GM19463 (cell line): ENCODE data around the gene INPP5A.

Experiments
- ATAC-seq: cut with Tn5 transposase; IDR thresholded peaks from one replicate; pipeline ENCODE4 v1.9.1; 2021; ENCODE audit warnings: mild to moderate bottlenecking, moderate library complexity; ENCODE audit not compliant: unreplicated experiment

INPP5A gene

DNA sequence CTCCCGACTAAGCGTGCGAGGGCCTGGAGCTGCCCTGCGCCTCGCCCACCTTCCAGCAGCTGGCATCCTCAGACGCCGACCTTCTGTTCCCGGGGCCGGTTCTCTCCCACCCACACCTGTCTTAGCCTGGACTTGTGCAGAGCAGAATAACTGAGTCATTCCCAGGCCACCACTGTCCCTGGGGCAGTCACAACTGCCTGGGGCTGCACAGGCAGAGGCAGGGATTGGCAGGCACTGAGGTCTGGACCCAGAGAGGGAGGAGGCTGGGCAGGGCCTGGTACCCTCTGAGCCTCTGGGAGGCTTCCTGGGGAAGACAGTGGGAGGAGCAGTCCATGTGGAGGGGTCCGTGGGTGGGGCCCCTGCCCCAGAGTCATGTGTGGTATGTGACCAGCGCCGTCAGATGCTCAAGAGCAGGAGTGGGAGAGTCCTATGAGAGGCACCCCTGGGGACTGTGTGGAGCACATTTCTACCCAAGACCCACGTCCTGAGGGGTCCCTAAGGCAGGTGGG, 174.1 kb downstream of the INPP5A start:
- no peak for ATAC-seq

- no peak for ATAC-seq
Observed at GRCh38 chr10:132712291-132712690, 174.7 kb downstream of the INPP5A start.

DNA sequence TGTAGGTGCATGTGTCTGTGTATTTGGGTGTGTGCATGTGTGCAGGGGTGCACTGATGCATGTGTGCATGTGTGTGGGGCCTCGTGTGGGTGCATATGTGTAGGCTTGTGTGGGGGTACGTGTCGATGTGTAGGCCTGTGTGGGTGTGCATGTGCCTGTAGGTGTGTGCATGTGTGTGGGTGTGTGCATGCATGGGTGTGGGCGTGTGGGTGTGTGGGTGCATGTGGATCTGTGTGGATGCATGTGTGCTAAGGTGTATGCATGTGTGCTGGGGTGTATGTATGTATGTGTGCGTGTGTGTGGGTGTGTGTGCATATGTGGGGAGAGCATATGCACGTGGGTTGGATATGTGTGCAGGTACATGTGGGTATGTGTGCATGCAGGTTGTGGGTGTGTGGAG, 175.2 kb downstream of the INPP5A start:
- ATAC-seq = no peak

DNA sequence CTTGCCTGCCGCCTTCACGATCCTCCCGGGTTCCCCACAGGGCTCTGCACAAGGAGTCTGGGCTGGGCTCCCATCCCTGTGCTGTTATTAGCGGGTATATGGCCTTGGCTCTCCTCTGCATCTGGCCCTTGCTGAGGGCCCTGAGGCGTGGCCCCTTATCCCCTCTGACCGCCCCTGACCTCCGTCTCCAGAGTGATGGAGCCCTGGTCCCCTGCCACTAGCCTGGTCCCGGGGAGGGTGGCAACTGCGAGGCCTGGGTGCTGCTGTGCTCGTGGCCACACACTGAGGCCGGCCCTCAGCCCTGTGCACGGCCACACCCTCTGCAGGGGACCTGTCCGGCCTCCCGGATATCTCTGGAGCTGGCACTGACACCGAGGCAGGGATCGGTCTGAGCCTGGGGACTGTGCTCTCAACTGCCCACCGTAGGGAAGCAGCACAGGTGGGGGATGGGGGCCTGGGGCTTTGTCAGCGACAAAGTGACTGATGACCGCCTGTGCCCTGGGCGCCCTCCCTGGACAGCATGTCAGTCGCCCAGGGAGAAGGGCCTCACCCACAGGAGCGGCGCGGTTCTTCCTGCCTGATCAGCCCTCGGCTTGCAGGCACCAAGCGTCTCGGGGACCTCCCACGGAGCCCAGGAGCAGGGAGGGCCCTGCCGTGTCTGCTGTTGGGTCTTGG, 176.0 kb downstream of the INPP5A start:
- no peak for ATAC-seq

GRCh38 chr10:132714096-132714985, 176.8 kb downstream of the INPP5A start:
- no peak for ATAC-seq

DNA sequence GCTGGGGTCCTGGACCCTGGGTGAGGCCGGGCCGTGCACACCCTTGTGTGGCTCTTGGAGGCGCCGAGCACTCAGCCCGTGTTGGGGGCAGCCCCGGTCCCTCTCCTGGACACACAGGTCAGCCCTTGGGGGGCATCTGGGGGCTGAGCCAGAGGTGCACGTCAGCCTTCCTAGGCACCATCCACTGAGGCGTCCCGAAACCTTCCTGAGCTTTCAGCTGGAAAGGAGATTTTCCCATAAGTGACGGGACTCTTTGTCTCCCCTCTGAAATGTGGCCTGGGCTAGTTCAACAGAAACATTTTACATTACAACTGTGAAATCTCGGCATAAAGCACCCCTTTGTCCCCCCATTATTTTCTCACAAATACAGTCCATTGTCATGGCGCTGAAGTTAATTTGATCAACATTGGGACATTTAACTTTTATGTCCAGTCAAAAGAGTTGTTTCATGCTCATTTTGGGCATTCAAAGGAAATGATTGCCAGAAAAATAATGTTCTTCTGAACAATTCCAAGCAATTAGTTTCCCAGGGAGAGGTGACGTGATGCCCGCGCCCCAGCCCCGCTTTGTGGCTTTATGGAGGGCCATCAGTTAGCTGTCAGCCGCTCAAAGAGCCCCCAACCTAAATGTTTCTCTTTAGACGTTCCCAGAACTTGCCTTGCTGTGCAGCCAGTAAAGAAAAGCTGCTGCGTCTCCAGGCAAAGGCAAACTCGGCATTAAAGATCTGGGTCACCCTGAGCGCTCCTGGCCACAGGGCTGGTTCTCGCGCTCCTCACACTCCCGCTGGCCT, 177.6 kb downstream of the INPP5A start:
- ATAC-seq = no peak

GRCh38 chr10:132715776-132716680, 178.4 kb downstream of the INPP5A start:
- no peak for ATAC-seq

DNA sequence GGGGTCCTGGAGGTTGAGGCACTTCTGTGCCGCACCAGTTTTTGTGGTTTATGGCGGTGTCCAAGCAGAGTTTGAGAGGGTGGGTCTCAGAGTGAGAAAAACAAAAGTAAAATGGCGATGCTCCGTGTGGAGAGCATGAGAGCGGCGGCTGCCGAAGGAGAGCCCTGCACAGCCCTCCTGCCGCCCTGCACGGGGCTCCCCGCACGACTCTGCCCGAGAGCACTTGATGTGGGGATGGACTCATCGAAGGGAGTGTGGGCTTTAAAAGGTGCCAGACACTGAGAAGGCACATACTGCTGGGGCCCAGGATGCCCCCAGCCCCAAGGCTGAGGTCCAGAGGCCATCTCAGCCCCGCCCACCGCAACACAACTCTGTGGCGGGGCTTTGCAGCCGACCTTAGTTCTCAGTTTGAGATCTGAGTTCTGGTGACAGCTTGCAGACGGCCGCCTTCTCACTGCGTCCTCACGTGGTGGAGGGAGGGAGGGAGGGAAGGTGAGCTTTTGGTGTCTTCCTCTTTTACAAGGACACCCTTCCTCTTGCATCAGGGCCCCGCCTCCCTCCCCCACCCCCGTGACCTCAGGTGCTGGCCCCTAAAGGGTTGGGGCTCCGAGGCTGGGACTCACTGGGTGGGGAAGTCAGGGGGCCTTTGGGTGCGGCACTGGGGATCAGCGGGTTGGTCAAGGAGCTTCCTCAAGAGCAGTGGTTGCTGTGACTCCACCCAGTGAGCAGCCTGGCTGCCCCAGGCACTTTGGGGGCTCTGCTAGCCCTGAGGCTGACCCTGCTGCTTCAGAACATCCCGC, 179.3 kb downstream of the INPP5A start:
- no peak for ATAC-seq

DNA sequence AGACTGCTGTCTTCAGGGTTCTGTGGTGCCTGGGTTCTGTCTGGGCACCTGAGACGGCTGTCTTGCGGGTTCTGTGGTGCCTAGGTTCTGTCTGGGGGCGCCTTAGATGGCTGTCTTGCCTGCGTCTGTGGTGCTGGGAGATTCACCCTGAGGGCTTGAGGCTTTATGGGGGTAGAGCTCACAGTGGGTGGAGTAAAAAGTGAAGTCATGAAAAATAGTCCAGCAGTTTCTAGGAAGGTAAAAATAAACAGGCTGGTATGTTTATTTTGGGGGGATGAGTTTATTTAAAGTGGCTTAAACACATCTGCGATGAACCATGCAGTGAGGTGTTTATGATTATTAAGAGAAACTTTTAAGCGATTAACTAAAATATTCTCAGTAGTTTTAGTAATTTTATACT, 184.1 kb downstream of the INPP5A start:
- no peak for ATAC-seq

GRCh38 chr10:132722394-132723329, 185.1 kb downstream of the INPP5A start:
- ATAC-seq = no peak

GRCh38 chr10:132723330-132723970, 185.9 kb downstream of the INPP5A start:
- ATAC-seq = no peak

DNA sequence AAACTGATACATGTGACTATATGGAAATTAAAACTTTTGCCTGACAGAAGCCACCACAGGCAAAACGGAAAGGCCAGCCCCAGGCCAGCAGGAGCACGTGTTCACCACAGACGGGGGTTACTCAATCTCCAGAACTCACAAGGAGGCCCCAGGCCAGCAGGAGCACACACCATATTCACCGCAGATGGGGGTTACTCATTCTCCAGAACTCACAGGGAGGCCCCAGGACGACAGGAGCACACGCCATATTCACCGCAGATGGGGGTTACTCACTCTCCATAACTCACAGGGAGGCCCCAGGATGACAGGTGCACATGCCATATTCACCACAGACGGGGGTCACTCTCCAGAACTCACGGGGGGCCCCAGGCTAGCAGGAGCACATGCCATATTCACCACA, 186.9 kb downstream of the INPP5A start:
- no peak for ATAC-seq

- ATAC-seq = no peak
Observed at GRCh38 chr10:132725202-132725601, 187.6 kb downstream of the INPP5A start.

GRCh38 chr10:132726194-132726593, 188.6 kb downstream of the INPP5A start:
- no peak for ATAC-seq

DNA sequence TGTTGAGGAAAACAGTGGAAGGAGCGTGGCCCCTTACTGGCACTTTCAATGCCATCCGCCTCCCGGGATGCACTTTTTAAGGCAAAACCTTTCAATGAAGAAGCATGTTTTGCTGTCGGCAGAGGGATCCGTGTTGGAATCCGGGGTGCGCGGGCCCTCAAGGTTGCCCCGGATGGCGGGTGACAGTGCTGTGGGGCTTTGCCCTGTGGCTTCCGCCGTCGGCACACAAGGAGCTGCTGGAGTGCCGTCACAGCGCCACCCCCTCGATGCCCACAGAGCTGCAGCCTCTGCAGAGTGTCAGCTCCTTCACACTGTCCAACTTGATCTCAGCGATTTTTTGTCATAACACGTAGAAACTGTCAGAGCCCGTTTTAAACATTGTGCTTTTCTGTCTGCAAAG, 189.4 kb downstream of the INPP5A start:
- no peak for ATAC-seq

- no peak for ATAC-seq
Observed at GRCh38 chr10:132727411-132727810, 189.8 kb downstream of the INPP5A start.

GRCh38 chr10:132728321-132728720, 190.7 kb downstream of the INPP5A start:
- ATAC-seq = no peak

DNA sequence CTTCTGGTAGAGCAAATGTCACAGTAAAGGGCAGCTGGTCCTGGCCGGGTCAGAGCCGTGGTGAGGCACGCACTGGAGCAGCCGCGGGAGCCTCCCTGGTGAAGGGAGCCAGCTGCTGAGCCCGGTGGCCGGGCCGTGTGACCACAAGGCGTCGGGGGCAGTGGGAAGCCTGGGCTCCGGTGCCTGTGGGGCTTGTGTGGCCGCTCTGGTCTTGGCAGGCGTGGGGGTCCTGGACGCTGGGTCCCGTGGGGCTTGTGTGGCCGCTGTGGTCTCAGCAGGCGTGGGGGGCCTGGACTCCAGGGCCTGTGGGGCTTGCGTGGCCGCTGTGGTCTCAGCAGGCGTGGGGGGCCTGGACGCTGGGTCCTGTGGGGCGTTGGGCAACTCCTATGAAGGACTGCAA, 191.2 kb downstream of the INPP5A start:
- ATAC-seq = no peak
